Ishikawa (cell line): ENCODE data around the gene FNBP1L.
A peak's percentile ranks its signal among the peaks of the same experiment; 100 is the strongest.

ENCODE experiments used
- CEBPB ChIP-seq: IDR thresholded peaks from 2 replicates; pipeline ENCODE4 v1.6.1; 2012
- CREB1 ChIP-seq: IDR thresholded peaks from 2 replicates; pipeline ENCODE4 v1.6.1; 2012; ENCODE audit warnings: low read depth
- EGR1 ChIP-seq: IDR thresholded peaks from 2 replicates; pipeline ENCODE4 v1.6.1; 2012
- EP300 ChIP-seq: IDR thresholded peaks from 2 replicates; pipeline ENCODE4 v1.6.1; 2012; ENCODE audit warnings: borderline replicate concordance
- FOXM1 ChIP-seq: IDR thresholded peaks from 2 replicates; pipeline ENCODE4 v1.6.1; 2012; ENCODE audit warnings: low read depth, borderline replicate concordance
- MAX ChIP-seq: IDR thresholded peaks from 2 replicates; pipeline ENCODE4 v1.6.1; 2012
- NFIC ChIP-seq: IDR thresholded peaks from 2 replicates; pipeline ENCODE4 v1.6.1; 2012
- RAD21 ChIP-seq: IDR thresholded peaks from 2 replicates; pipeline ENCODE4 v1.6.1; 2012; ENCODE audit warnings: low read depth
- REST ChIP-seq: IDR thresholded peaks from 2 replicates; pipeline ENCODE4 v1.6.1; 2012; ENCODE audit warnings: low read depth, mild to moderate bottlenecking
- TAF1 ChIP-seq: IDR thresholded peaks from 2 replicates; pipeline ENCODE4 v1.6.1; 2012; ENCODE audit warnings: low read depth, mild to moderate bottlenecking
- TCF12 ChIP-seq: IDR thresholded peaks from 2 replicates; pipeline ENCODE4 v1.6.1; 2012; ENCODE audit warnings: low read depth
- TEAD4 ChIP-seq: IDR thresholded peaks from 2 replicates; pipeline ENCODE4 v1.6.1; 2012
- USF1 ChIP-seq: IDR thresholded peaks from 2 replicates; pipeline ENCODE4 v1.6.1; 2012
- YY1 ChIP-seq: IDR thresholded peaks from 2 replicates; pipeline ENCODE4 v1.6.1; 2012; ENCODE audit warnings: low read depth
- ZBTB7A ChIP-seq: IDR thresholded peaks from 2 replicates; pipeline ENCODE4 v1.6.1; 2012; ENCODE audit warnings: low read depth

The FNBP1L gene

GRCh38 chr1:93436496-93436895, 11.4 kb upstream of the FNBP1L start:
- no peak for TF ChIP-seq ZBTB7A
- TF ChIP-seq EP300, result no peak
- TF ChIP-seq CREB1, result no peak
- TF ChIP-seq NFIC, result no peak
- no peak for TF ChIP-seq REST
- no peak for TF ChIP-seq USF1
- TF ChIP-seq TEAD4, result no peak

GRCh38 chr1:93437976-93438605, 9.8 kb upstream of the FNBP1L start:
- TF ChIP-seq CEBPB, result no peak
- no peak for TF ChIP-seq USF1
- no peak for TF ChIP-seq TAF1
- peak; percentile 89 for TF ChIP-seq TEAD4
- peak; percentile 83 for TF ChIP-seq RAD21

GRCh38 chr1:93438716-93439115, 9.2 kb upstream of the FNBP1L start:
- no peak for TF ChIP-seq TCF12
- TF ChIP-seq YY1, result no peak
- no peak for TF ChIP-seq REST
- no peak for TF ChIP-seq CEBPB

GRCh38 chr1:93440272-93440671, 7.6 kb upstream of the FNBP1L start:
- TF ChIP-seq ZBTB7A (no peak), REST (no peak), YY1 (no peak)

- TF ChIP-seq TAF1 (no peak), EP300 (no peak), EGR1 (no peak), NFIC (no peak), REST (no peak), MAX (no peak), ZBTB7A (no peak), CREB1 (no peak), FOXM1 (no peak), TCF12 (no peak), USF1 (no peak), CEBPB (no peak), YY1 (no peak), RAD21 (no peak), TEAD4 (no peak)
Observed at GRCh38 chr1:93440706-93441105, 7.2 kb upstream of the FNBP1L start.
